Endothelial cell of umbilical vein (primary cell): ENCODE data around the gene CAPN7. TPM values are rescaled to one million over a fixed set of nuclear protein-coding genes. Genes with fewer than 3 reads are reported as not detected.

Experiments used
- BruUV-seq: library from RNA; stranded (reverse); fragments of 400-500 nt; replicated peaks from 2 replicates; lab custom pipeline; 2021; lab: Mats Ljungman, UMichigan
- CTCF ChIA-PET: fragments of 300-600, 350-600 bp; sonication (Branson Sonifier 250); formaldehyde crosslinking; loops from one replicate; lab custom pipeline; 2021; ENCODE audit warnings: antibody characterized with exemption, inconsistent platforms; lab: Charles Lee
- POLR2A ChIA-PET: fragments of 300-600, 350-600 bp; sonication (Branson Sonifier 250); formaldehyde crosslinking; loops from one replicate; lab custom pipeline; 2021; ENCODE audit warnings: antibody characterized with exemption, inconsistent platforms; lab: Charles Lee
- DNase-seq: peaks from one replicate; pipeline ENCODE4 v3.0.0-alpha.2; 2011; ENCODE audit warnings: low read depth, low spot score
- FAIRE-seq: peaks from 2 replicates; lab custom pipeline; 2011; peaks lifted over from hg19 to GRCh38; lab: Jason Lieb, UNC
- H2AFZ ChIP-seq: 2 replicates; pipeline ENCODE4 v1.6.0; 2012; ENCODE audit warnings: low read depth, low read length, control low read depth, inconsistent platforms
- H3K27ac ChIP-seq: 2 replicates; pipeline ENCODE4 v1.5.1; 2011; ENCODE audit warnings: low read depth, mild to moderate bottlenecking, control low read depth, low read length, moderate library complexity; ENCODE audit not compliant: insufficient read depth
- H3K27me3 ChIP-seq, 2 experiments: 2 replicates each; pipeline versions ENCODE4 v1.6.0 to v1.6.1; 2011; ENCODE audit warnings: low read length in 2 of 2, mixed read lengths in 1 of 2; ENCODE audit not compliant: control insufficient read depth in 2 of 2, insufficient read depth in 2 of 2
- H3K36me3 ChIP-seq, 2 experiments: 2 replicates in 1 of 2; 3 replicates in 1 of 2; pipeline ENCODE4 v1.5.1; 2011; ENCODE audit warnings: low read length in 2 of 2, mild to moderate bottlenecking in 1 of 2, moderate library complexity in 1 of 2; ENCODE audit not compliant: control insufficient read depth in 2 of 2, insufficient read depth in 2 of 2; ENCODE audit errors: extremely low read depth in 1 of 2
- H3K4me1 ChIP-seq: 3 replicates; pipeline ENCODE4 v1.5.1; 2011; ENCODE audit warnings: mild to moderate bottlenecking, low read length; ENCODE audit not compliant: control insufficient read depth, insufficient read depth; ENCODE audit errors: extremely low read depth
- H3K4me2 ChIP-seq: 2 replicates; pipeline ENCODE4 v1.6.1; 2011; ENCODE audit warnings: low read length, control low read depth, mixed read lengths; ENCODE audit not compliant: insufficient read depth
- H3K4me3 ChIP-seq, 3 experiments: fragments of 200-600 bp in 1 of 3; sonication (generic), shearing (Covaris generic) in 1 of 3; replicated peaks in 1 of 3; 2 replicates each; pipeline ENCODE4 v1.5.1; 2011 to 2016; ENCODE audit warnings: control low read depth in 3 of 3, low read length in 3 of 3, mild to moderate bottlenecking in 2 of 3, inconsistent platforms in 1 of 3, low read depth in 1 of 3, moderate library complexity in 1 of 3; ENCODE audit not compliant: insufficient read depth in 1 of 3
- H3K79me2 ChIP-seq: 2 replicates; pipeline ENCODE4 v1.6.0; 2012; ENCODE audit warnings: low read length, inconsistent platforms; ENCODE audit not compliant: control insufficient read depth, insufficient read depth
- H3K9ac ChIP-seq: replicated peaks from 2 replicates; pipeline ENCODE3; 2011; ENCODE audit warnings: low read length, control low read depth; ENCODE audit not compliant: insufficient read depth; ENCODE audit errors: extremely low read depth
- H3K9me1 ChIP-seq: replicated peaks from 3 replicates; pipeline ENCODE4 v1.6.0; 2011; ENCODE audit warnings: mild to moderate bottlenecking, low read length; ENCODE audit not compliant: control insufficient read depth, insufficient read depth; ENCODE audit errors: extremely low read depth
- H3K9me3 ChIP-seq: replicated peaks from 2 replicates; pipeline ENCODE4 v1.5.1; 2012; ENCODE audit warnings: low read length, inconsistent platforms; ENCODE audit not compliant: control insufficient read depth, insufficient read depth
- H4K20me1 ChIP-seq: replicated peaks from 2 replicates; pipeline ENCODE3; 2011; ENCODE audit warnings: mild to moderate bottlenecking, low read length; ENCODE audit not compliant: control insufficient read depth, insufficient read depth; ENCODE audit errors: extremely low read depth
- CTCF ChIP-seq, 2 donors: IDR thresholded peaks; 1 replicate in 1 of 2; 2 replicates in 1 of 2; pipeline ENCODE4 v1.5.1; 2011; ENCODE audit warnings: low read length in 2 of 2, mild to moderate bottlenecking in 2 of 2, moderate library complexity in 2 of 2, control low read depth in 1 of 2, inconsistent platforms in 1 of 2, low read depth in 1 of 2; ENCODE audit not compliant: insufficient read depth in 1 of 2; ENCODE audit errors: extremely low read depth in 1 of 2
- EZH2 ChIP-seq: IDR thresholded peaks from 2 replicates; pipeline ENCODE4 v1.6.1; 2012; ENCODE audit warnings: borderline replicate concordance, low read depth, mild to moderate bottlenecking, moderate library complexity, low read length, inconsistent platforms; ENCODE audit not compliant: severe bottlenecking
- FOS ChIP-seq: IDR thresholded peaks from 2 replicates; pipeline ENCODE4 v1.6.1; 2011; ENCODE audit warnings: mild to moderate bottlenecking, low read length, moderate library complexity, borderline replicate concordance; ENCODE audit not compliant: insufficient read depth
- GATA2 ChIP-seq: IDR thresholded peaks from 2 replicates; pipeline ENCODE4 v1.7.0; 2011; ENCODE audit warnings: low read depth, mild to moderate bottlenecking, moderate library complexity, mixed read lengths, low read length; ENCODE audit not compliant: insufficient read length, insufficient read depth
- JUN ChIP-seq: IDR thresholded peaks from 2 replicates; pipeline ENCODE4 v1.6.1; 2011; ENCODE audit warnings: borderline replicate concordance, low read depth; ENCODE audit not compliant: insufficient read length, insufficient read depth
- POLR2A ChIP-seq: IDR thresholded peaks from 2 replicates; pipeline ENCODE4 v1.6.1; 2012; ENCODE audit warnings: low read depth, mild to moderate bottlenecking, control low read depth, low read length
- POLR2AphosphoS5 ChIP-seq: IDR thresholded peaks from 2 replicates; pipeline ENCODE4 v1.6.1; 2012; ENCODE audit warnings: low read depth, mild to moderate bottlenecking, control low read depth, low read length, moderate library complexity; ENCODE audit not compliant: insufficient read depth
- dilution Hi-C: fragments of 300-500 bp; cut with MboI; formaldehyde crosslinking; loops from one replicate; pipeline ENCODE4 v1.15.0; 2019; ENCODE audit warnings: low sequenced_read_pairs; ENCODE audit not compliant: extremely low pct_ligation_motif_present
- intact Hi-C: fragments of 100-400 bp; cut with micrococcal nuclease; formaldehyde crosslinking; loops from one replicate; pipeline ENCODE4 v1.10.0; 2022
- polyA plus RNA-seq, 4 experiments: library from polyadenylated mRNA; depleted of rRNA in 3 of 4; stranded (reverse) in 3 of 4; unstranded in 1 of 4; fragments of >200 nt; gene quantifications; 2 replicates each; pipeline versions ENCODE4 v1.2.1 to v1.2.3, GENCODE V29; 2011 to 2012; ENCODE audit warnings: missing spikeins in 1 of 4
- total RNA-seq: library from RNA; stranded (reverse); gene quantifications from 2 replicates; pipeline ENCODE4 v1.2.3, GENCODE V29; 2021
- TF ChIP-seq, protein P1 (sequence below): IDR thresholded peaks from 2 replicates; pipeline ENCODE4 v1.6.1; 2011; ENCODE audit not compliant: insufficient read depth, insufficient read length

Gene CAPN7
- total and polyA plus RNA-seq, 2 donors (not counting 3 experiments of a cell fraction or from before 2014, with no cell fraction given): 13.2 to 32.7 TPM

DNA sequence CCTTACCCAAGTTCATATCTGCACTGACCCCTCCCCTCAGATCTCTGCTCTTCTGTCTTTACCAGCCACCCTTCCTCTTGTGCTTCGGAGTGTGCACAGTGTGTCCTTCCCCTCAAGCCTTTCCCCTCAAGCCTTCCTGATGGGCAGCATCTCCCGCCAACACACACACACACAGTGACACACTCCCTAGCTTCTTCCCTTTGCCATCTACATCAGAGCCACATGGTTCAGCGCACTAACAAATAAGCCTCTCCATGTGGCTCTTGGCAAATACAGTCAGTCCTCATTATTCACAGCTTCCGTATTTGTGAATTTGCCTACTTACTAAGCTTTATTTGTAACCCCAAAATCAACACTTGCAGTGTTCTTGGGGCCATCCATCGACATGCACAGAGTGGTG lies 88.9 kb downstream of the CAPN7 start:
- Histone ChIP-seq H3K9ac (peak overlapping the region; percentile 63), H3K9me1 (no peaks in the 10 kb centered on the region), H3K4me3 (no peak overlapping the region), H2AFZ (no peak overlapping the region), H3K4me1 (peaks cover 65% of the 10 kb centered on the region), H3K27ac (peak overlapping the region; percentile 86), H3K27me3 (no peaks in the 10 kb centered on the region), H3K4me2 (peak overlapping the region; percentile 52), H3K36me3 (peaks cover 0 to 2% of the 10 kb centered on the region in 2 experiments), H3K79me2 (peaks cover 66% of the 10 kb centered on the region), H3K9me3 (no peaks in the 10 kb centered on the region), H4K20me1 (no peaks in the 10 kb centered on the region)
- FAIRE-seq: no peak
- no peak for TF ChIP-seq CTCF (IDR thresholded peaks at IDR 0.05; ENCODE audit: extremely low read depth in 1 of 2, insufficient read depth in 1 of 2, low read depth in 1 of 2, low read length in 2 of 2)
- no peak for TF ChIP-seq FOS
- no peak for TF ChIP-seq EZH2
- TF ChIP-seq, protein P1, sequence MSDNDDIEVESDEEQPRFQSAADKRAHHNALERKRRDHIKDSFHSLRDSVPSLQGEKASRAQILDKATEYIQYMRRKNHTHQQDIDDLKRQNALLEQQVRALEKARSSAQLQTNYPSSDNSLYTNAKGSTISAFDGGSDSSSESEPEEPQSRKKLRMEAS: no peak
- no peak for TF ChIP-seq GATA2
- TF ChIP-seq POLR2AphosphoS5: no peak
- no peak for TF ChIP-seq POLR2A
- TF ChIP-seq JUN: no peak
- ChIA-PET POLR2A (interaction anchor here (0.6 to 1.2 kb wide), 2 partner anchors 13 to 25 kb away, joined by 3 to 5 read pairs; no protein-coding TSS in a partner anchor), CTCF (interaction anchor here (0.8 to 2.4 kb wide), 13 partner anchors 10 to 110 kb away, joined by 3 to 20 read pairs (median 8); partner anchors contain the start of gene SH3BP5)
- no TSS peak for BruUV-seq
- no peak for DNase-seq
- dilution Hi-C loops: no loop called here
- intact Hi-C loops: loop anchor here (1.0 to 10.0 kb wide), 4 partner anchors 26 to 340 kb away; no protein-coding TSS in a partner anchor
